Neutrophil (primary cell): ENCODE measurements around the gene TMEM9.

Source experiments
- H3K27ac ChIP-seq: fragments of 200-600 bp; sonication (generic); 2 replicates; pipeline ENCODE4 v1.5.1; 2016; ENCODE audit warnings: mild to moderate bottlenecking, moderate library complexity
- H3K27me3 ChIP-seq: fragments of 200-600 bp; sonication (generic); 2 replicates; pipeline ENCODE4 v1.6.0; 2016; ENCODE audit warnings: mild to moderate bottlenecking
- H3K36me3 ChIP-seq: fragments of 200-600 bp; sonication (generic); 2 replicates; pipeline ENCODE4 v1.5.1; 2017
- H3K4me1 ChIP-seq, 2 experiments: fragments of 200-600 bp in 1 of 2; sonication (generic) in 1 of 2; 1 replicate in 1 of 2; 2 replicates in 1 of 2; pipeline versions ENCODE4 v1.5.1 to v1.6.1; 2013 to 2016; ENCODE audit warnings: low read depth in 1 of 2, low read length in 1 of 2, mild to moderate bottlenecking in 1 of 2, moderate library complexity in 1 of 2; ENCODE audit not compliant: control insufficient read depth in 1 of 2, insufficient read depth in 1 of 2
- H3K4me3 ChIP-seq, 2 experiments: fragments of 200-600 bp in 1 of 2; sonication (generic) in 1 of 2; 1 replicate in 1 of 2; 2 replicates in 1 of 2; pipeline ENCODE4 v1.5.1; 2013 to 2016; ENCODE audit warnings: low read depth in 1 of 2, low read length in 1 of 2, mild to moderate bottlenecking in 1 of 2, moderate library complexity in 1 of 2
- H3K9me3 ChIP-seq: fragments of 200-600 bp; sonication (generic); 2 replicates; pipeline ENCODE4 v1.5.1; 2016
- TF ChIP-seq, protein P1 (sequence below): fragments of 200-600 bp; sonication (generic); IDR thresholded peaks from 2 replicates; pipeline ENCODE4 v1.5.1; 2016; ENCODE audit warnings: antibody characterized with exemption

Gene TMEM9

GRCh38 chr1:201131398-201131797, 22.9 kb downstream of the TMEM9 start:
- Histone ChIP-seq H3K27ac (no peak overlapping the region), H3K4me3 (no peak overlapping the region), H3K4me1 (no peaks in the 10 kb centered on the region), H3K27me3 (no peaks in the 10 kb centered on the region), H3K9me3 (no peaks in the 10 kb centered on the region), H3K36me3 (peaks cover 15% of the 10 kb centered on the region)
- TF ChIP-seq, protein P1, sequence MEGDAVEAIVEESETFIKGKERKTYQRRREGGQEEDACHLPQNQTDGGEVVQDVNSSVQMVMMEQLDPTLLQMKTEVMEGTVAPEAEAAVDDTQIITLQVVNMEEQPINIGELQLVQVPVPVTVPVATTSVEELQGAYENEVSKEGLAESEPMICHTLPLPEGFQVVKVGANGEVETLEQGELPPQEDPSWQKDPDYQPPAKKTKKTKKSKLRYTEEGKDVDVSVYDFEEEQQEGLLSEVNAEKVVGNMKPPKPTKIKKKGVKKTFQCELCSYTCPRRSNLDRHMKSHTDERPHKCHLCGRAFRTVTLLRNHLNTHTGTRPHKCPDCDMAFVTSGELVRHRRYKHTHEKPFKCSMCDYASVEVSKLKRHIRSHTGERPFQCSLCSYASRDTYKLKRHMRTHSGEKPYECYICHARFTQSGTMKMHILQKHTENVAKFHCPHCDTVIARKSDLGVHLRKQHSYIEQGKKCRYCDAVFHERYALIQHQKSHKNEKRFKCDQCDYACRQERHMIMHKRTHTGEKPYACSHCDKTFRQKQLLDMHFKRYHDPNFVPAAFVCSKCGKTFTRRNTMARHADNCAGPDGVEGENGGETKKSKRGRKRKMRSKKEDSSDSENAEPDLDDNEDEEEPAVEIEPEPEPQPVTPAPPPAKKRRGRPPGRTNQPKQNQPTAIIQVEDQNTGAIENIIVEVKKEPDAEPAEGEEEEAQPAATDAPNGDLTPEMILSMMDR, result no peak

DNA sequence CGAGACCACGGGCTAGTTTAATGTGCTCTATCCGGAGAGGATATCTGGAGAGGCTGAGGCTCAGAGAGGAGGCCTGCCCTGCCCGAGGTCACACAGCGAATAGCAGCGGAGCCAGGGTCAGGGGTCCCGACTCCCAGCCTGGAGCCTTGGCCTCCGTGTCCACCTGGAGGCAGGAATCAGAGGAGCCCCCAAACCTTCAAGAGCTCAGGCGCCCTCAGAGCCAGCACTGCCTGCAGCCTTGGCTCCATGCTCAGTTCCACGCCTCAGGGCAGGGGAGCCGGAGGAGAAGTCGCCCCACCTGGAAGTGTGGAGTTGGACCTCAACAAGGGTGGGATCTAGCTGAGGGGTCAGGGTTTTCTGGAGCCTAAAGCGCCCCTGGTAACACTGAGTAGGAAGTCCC, 25.3 kb downstream of the TMEM9 start:
- TF ChIP-seq, protein P1, result no peak
- H3K27me3 ChIP-seq, result no peaks in the 10 kb centered on the region

GRCh38 chr1:201128476-201128875, 25.8 kb downstream of the TMEM9 start:
- no peaks in the 10 kb centered on the region for H3K4me1 ChIP-seq

More for the DNA sequence above, 25.3 kb downstream of the TMEM9 start:
- Histone ChIP-seq H3K27ac (no peak overlapping the region), H3K36me3 (no peaks in the 10 kb centered on the region), H3K4me1 (no peaks in the 10 kb centered on the region), H3K9me3 (no peaks in the 10 kb centered on the region), H3K4me3 (no peak overlapping the region)

GRCh38 chr1:201127755-201128455, 26.4 kb downstream of the TMEM9 start:
- TF ChIP-seq, protein P1, result no peak
- H3K27me3 ChIP-seq, result peaks cover 8% of the 10 kb centered on the region
- H3K9me3 ChIP-seq, result no peaks in the 10 kb centered on the region
- H3K36me3 ChIP-seq, result no peaks in the 10 kb centered on the region
- H3K27ac ChIP-seq, result no peak overlapping the region
- no peaks in the 10 kb centered on the region for H3K4me1 ChIP-seq
- H3K4me3 ChIP-seq, result no peak overlapping the region

More at GRCh38 chr1:201128476-201128875, 25.8 kb downstream of the TMEM9 start:
- Histone ChIP-seq H3K36me3 (no peaks in the 10 kb centered on the region), H3K9me3 (no peaks in the 10 kb centered on the region), H3K27me3 (peaks cover 2% of the 10 kb centered on the region), H3K4me3 (no peak overlapping the region), H3K27ac (no peak overlapping the region)
- TF ChIP-seq, protein P1, result no peak

DNA sequence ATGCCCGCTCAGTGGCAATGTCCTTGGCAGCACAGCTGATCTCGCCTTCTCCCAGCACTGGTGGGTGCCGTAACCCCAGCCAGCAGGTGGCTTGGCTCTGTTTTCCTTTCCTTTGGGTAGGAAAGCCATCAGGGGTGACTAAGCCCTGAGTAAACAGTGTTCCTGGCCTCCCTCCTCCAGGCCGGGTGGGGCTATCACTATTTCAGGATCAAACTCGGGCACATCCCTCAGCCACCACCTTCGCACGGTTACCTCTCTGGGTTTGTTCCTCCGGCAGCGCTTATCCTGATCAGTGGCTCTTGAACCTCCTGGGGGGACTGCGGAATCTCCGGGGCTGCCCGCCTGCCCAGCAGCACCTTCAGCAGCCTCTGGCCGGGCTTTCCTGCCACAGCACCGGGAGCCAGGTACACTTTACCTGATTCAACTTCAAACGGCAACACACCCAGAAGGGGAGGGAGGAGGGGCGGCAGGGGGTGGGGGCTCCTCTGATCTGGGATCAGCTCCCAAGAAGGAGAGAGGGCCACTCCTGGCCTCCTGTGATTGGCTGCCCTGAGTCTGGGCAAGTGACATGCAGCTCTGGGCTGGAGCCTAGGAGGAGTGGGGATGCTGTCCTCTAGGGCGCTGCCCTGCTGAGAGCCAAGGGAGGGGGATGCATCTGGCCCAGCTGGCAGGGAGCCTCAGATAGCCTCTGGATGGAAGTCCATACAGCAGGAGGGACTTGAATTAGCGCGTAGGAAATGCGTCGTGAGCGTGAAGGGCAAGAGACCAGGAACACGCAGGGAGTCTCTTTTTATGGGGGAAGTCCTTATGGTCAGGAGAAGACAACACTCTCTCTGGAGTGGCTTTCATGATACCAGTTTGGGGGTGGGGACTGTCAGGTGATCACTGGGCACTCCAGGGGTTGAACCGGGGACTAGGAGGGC, 27.2 kb downstream of the TMEM9 start, which contains the start of gene ASCL5:
ASCL5 (minus strand) TSS at position 353 of the 923 bp plus-strand sequence. CDS start 11,812 bp downstream, outside the sequence.
- Histone ChIP-seq H3K4me3 (no peak within 1 kb of the TSS), H3K36me3 (no peaks in the 10 kb centered on the region), H3K27me3 (peaks cover 11% of the 10 kb centered on the region), H3K27ac (no peak within 1 kb of the TSS), H3K4me1 (no peaks in the 10 kb centered on the region), H3K9me3 (no peaks in the 10 kb centered on the region)
- TF ChIP-seq, protein P1, result no peak
